Adipocyte (in vitro differentiated cells): ENCODE results near the gene MMP14.
"Not testable (repeated sequence)": the region's sequence is repeated elsewhere in the genome, so short reads cannot be mapped to it uniquely, and the experiment has no call there.

Experiments used
- DNase-seq: peaks from one replicate; pipeline ENCODE4 v3.0.0-alpha.2; 2015; ENCODE audit warnings: low read depth
- H3K27me3 ChIP-seq: replicated peaks from 2 replicates; pipeline ENCODE4 v1.7.0; 2013; ENCODE audit warnings: mild to moderate bottlenecking, low read length, moderate library complexity; ENCODE audit not compliant: control insufficient read depth, insufficient read depth
- H3K36me3 ChIP-seq: 2 replicates; pipeline ENCODE4 v1.7.0; 2013; ENCODE audit warnings: low read length, mild to moderate bottlenecking, moderate library complexity; ENCODE audit not compliant: control insufficient read depth, insufficient read depth, severe bottlenecking
- H3K4me1 ChIP-seq: 2 replicates; pipeline ENCODE4 v1.7.0; 2013; ENCODE audit warnings: mild to moderate bottlenecking, low read length, moderate library complexity; ENCODE audit not compliant: control insufficient read depth, insufficient read depth
- H3K4me3 ChIP-seq: 2 replicates; pipeline ENCODE4 v1.7.0; 2013; ENCODE audit warnings: mild to moderate bottlenecking, low read length, moderate library complexity
- H3K9ac ChIP-seq: 2 replicates; pipeline ENCODE4 v1.7.0; 2013; ENCODE audit warnings: mild to moderate bottlenecking, low read length, moderate library complexity
- H3K9me3 ChIP-seq: 2 replicates; pipeline ENCODE4 v1.7.0; 2013; ENCODE audit warnings: mild to moderate bottlenecking, low read length, moderate library complexity; ENCODE audit not compliant: control insufficient read depth

The MMP14 gene

GRCh38 chr14:22836301-22837113 lies at the start of gene MMP14:
TSS of gene MMP14 (plus strand) at chr14:22836585. CDS start at chr14:22836818, 233 bp downstream.
- Histone ChIP-seq H3K9ac (peak within 1 kb of the TSS; percentile 100), H3K4me1 (peaks cover 30% of the 10 kb centered on the region), H3K27me3 (no peaks in the 10 kb centered on the region), H3K9me3 (no peaks in the 10 kb centered on the region), H3K36me3 (peaks cover 21% of the 10 kb centered on the region), H3K4me3 (peak within 1 kb of the TSS; percentile 97)
- DNase-seq, result peak; percentile 95

- H3K4me1 ChIP-seq, result peaks cover 8% of the 10 kb centered on the region
- H3K36me3 ChIP-seq, result no peaks in the 10 kb centered on the region
- no peaks in the 10 kb centered on the region for H3K27me3 ChIP-seq
- H3K9ac ChIP-seq, result no peak overlapping the region
- H3K4me3 ChIP-seq, result no peak overlapping the region
- DNase-seq, result no peak
- H3K9me3 ChIP-seq, result no peaks in the 10 kb centered on the region
Observed at GRCh38 chr14:22786685-22787084, 49.7 kb upstream of the MMP14 start.

DNA sequence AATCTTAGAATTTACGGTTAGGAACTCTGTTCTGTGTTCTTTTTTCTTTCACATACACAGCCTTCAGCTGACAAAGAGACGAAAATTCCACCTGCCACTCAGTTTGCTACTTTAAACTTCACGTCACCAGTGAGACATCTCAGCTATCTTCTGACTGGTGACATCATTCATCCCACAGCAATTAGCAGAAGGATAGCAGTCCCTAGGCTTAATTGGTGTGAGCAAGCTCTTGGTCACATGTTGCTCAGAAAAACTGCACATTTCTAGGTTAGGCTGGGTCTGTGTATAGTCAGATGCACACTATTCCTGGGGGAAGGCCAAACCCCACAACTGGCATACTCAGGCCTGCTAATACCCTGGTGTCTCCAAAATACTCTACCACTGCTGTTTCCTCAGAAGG lies 45.1 kb upstream of the MMP14 start:
- Histone ChIP-seq H3K36me3 (no peaks in the 10 kb centered on the region), H3K9me3 (no peaks in the 10 kb centered on the region), H3K27me3 (no peaks in the 10 kb centered on the region), H3K4me1 (peaks cover 6% of the 10 kb centered on the region), H3K4me3 (no peak overlapping the region), H3K9ac (no peak overlapping the region)
- DNase-seq, result peak; percentile 43

- H3K4me1 ChIP-seq, result peaks cover 6% of the 10 kb centered on the region
- peaks cover 6% of the 10 kb centered on the region for H3K27me3 ChIP-seq
- H3K9me3 ChIP-seq, result no peaks in the 10 kb centered on the region
- no peak overlapping the region for H3K4me3 ChIP-seq
- no peak for DNase-seq
- no peak overlapping the region for H3K9ac ChIP-seq
- no peaks in the 10 kb centered on the region for H3K36me3 ChIP-seq
Observed at GRCh38 chr14:22792158-22792557, 44.2 kb upstream of the MMP14 start.

DNA sequence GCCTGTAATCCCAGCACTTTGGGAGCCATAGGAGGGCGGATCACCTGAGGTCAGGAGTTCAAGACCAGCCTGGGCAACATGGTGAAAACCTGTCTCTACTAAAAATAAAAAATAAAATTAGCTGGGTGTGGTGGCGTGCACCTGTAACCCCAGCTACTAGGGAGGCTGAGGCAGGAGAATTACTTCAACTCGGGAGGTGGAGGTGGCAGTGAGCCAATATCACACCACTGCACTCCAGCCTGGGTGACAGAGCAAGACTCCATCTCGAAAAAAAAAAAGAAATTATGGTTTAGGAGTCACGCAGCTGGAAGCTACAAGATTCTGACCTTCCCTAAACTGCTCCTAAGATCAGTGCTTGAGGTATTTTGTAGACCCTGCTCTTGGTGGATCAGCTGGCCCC lies 42.8 kb upstream of the MMP14 start:
- DNase-seq, H3K9ac ChIP-seq, H3K4me3 ChIP-seq, H3K36me3 ChIP-seq, H3K9me3 ChIP-seq: not testable (repeated sequence)
- Histone ChIP-seq H3K4me1 (peaks cover 10% of the 10 kb centered on the region), H3K27me3 (peaks cover 10% of the 10 kb centered on the region)

GRCh38 chr14:22793976-22794375 lies 42.4 kb upstream of the MMP14 start:
- Histone ChIP-seq H3K4me3 (no peak overlapping the region), H3K9ac (no peak overlapping the region), H3K27me3 (peaks cover 10% of the 10 kb centered on the region), H3K4me1 (peaks cover 14% of the 10 kb centered on the region), H3K36me3 (no peaks in the 10 kb centered on the region), H3K9me3 (no peaks in the 10 kb centered on the region)
- no peak for DNase-seq

DNA sequence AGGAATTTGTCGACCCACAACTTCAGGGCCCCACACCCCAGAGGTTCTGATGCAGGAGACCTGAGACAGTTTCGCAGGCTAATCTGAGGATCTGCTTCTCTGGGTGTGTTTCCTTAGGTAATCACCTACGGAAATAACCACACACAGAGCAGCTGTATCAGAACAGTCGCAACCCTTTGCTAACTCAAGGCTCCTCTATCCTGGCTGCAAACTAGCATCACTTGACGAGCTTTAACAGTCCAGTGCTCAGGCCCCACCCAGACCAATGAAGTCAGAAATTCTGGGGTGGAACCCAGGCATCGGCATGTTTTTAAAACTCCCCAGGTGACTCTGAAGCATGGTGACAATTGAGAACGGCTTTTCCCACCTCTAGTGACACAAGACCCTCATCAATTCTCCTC lies 41.8 kb upstream of the MMP14 start:
- no peak overlapping the region for H3K4me3 ChIP-seq
- H3K9me3 ChIP-seq, result no peaks in the 10 kb centered on the region
- no peak overlapping the region for H3K9ac ChIP-seq
- DNase-seq, result no peak
- H3K27me3 ChIP-seq, result peaks cover 10% of the 10 kb centered on the region
- no peaks in the 10 kb centered on the region for H3K36me3 ChIP-seq
- H3K4me1 ChIP-seq, result peaks cover 16% of the 10 kb centered on the region

DNA sequence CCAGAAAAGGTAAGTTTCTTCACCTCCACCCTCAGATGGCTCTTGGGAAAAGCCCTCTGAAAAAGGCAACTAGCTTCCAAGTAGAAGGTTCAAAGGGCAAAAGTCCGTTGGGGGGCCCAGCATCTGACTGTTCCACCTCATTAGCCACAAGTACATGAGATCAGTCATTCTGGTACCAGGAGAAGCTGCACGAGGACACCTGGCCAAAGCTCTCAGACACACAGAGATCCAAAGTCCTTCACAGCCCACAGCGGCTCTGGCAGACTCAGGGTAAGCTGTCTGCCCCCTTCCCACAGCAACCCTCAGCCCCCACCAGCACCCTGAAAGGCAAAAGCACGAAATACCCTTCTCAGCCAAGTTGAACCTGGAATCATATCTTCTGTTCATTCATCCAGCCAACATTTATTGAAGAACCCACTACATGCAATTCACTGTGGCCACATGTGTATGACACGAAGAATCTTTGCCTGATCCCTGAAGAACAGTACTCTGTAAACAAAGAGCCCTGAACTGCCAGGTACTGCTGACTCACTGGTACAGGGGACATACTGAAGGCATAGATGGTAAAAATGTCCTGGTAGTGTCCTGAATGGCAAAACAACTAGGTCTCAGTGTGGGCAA lies 40.2 kb upstream of the MMP14 start:
- Histone ChIP-seq H3K9ac (no peak overlapping the region), H3K9me3 (no peaks in the 10 kb centered on the region), H3K4me3 (no peak overlapping the region), H3K27me3 (peaks cover 10% of the 10 kb centered on the region), H3K4me1 (peaks cover 10% of the 10 kb centered on the region), H3K36me3 (no peaks in the 10 kb centered on the region)
- DNase-seq, result no peak

GRCh38 chr14:22797017-22797917 lies 39.1 kb upstream of the MMP14 start:
- no peak for DNase-seq
- no peak overlapping the region for H3K9ac ChIP-seq

GRCh38 chr14:22798528-22798927 lies 37.9 kb upstream of the MMP14 start:
- no peak overlapping the region for H3K9ac ChIP-seq
- H3K36me3 ChIP-seq, result no peaks in the 10 kb centered on the region
- DNase-seq, result no peak
- H3K4me1 ChIP-seq, result peaks cover 10% of the 10 kb centered on the region
- H3K27me3 ChIP-seq, result peaks cover 10% of the 10 kb centered on the region
- H3K4me3 ChIP-seq, result no peak overlapping the region
- no peaks in the 10 kb centered on the region for H3K9me3 ChIP-seq

More at GRCh38 chr14:22797017-22797917, 39.1 kb upstream of the MMP14 start:
- H3K36me3 ChIP-seq, result no peaks in the 10 kb centered on the region
- no peaks in the 10 kb centered on the region for H3K9me3 ChIP-seq
- H3K4me1 ChIP-seq, result peaks cover 10% of the 10 kb centered on the region
- peaks cover 10% of the 10 kb centered on the region for H3K27me3 ChIP-seq
- H3K4me3 ChIP-seq, result no peak overlapping the region

DNA sequence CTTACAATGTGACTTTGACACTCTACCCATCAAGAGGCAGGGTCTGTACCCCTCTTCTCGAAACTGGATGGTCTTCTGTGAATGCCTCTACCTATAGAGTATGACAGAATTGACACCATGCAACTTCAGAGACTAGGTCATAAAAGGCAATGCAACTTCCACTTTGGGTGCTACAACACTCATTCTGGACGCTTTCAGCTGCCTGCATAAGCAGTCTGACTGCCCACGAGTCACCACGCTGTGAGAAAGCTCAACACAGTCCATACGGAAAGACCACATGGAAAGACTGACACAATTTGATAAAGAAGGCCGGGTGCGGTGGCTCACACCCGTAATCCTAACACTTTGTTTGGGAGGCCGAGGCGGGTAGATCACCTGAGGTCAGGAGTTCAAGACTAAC lies 36.0 kb upstream of the MMP14 start:
- no peak overlapping the region for H3K4me3 ChIP-seq
- no peaks in the 10 kb centered on the region for H3K9me3 ChIP-seq
- DNase-seq, result no peak
- no peaks in the 10 kb centered on the region for H3K36me3 ChIP-seq
- H3K4me1 ChIP-seq, result peaks cover 10% of the 10 kb centered on the region
- peaks cover 10% of the 10 kb centered on the region for H3K27me3 ChIP-seq
- H3K9ac ChIP-seq, result no peak overlapping the region
